PC-9 (cell line): ENCODE data around the gene TOMM70. TPM values are rescaled to one million over a fixed set of nuclear protein-coding genes. Genes with fewer than 3 reads are reported as not detected.
"Not testable (repeated sequence)": the region's sequence is repeated elsewhere in the genome, so short reads cannot be mapped to it uniquely, and the experiment has no call there.

Experiments
- BruUV-seq: library from RNA; stranded (reverse); fragments of 400-500 nt; replicated peaks from 2 replicates; lab custom pipeline; 2021; lab: Mats Ljungman, UMichigan
- CTCF ChIA-PET: fragments of 300-600 bp; sonication (Branson Sonifier 250); formaldehyde crosslinking; loops from one replicate; lab custom pipeline; 2022; ENCODE audit warnings: antibody characterized with exemption; lab: Charles Lee
- POLR2A ChIA-PET: fragments of 300-600 bp; sonication (Branson Sonifier 250); formaldehyde crosslinking; loops from one replicate; lab custom pipeline; 2022; ENCODE audit warnings: antibody characterized with exemption; ENCODE audit not compliant: unreplicated experiment; lab: Charles Lee
- DNase-seq, 2 experiments: peaks; one replicate each; pipeline versions ENCODE4 v3.0.0 to v3.0.0-alpha.2; 2015 to 2022; ENCODE audit warnings: mixed read lengths in 1 of 2
- H2AFZ ChIP-seq: fragments of 200-600 bp; sonication (generic); 2 replicates; pipeline ENCODE4 v1.8.1; 2017; ENCODE audit warnings: antibody characterized with exemption
- H3F3A ChIP-seq: fragments of 200-600 bp; sonication (generic); 2 replicates; pipeline ENCODE4 v1.8.1; 2017; ENCODE audit warnings: antibody characterized with exemption, mild to moderate bottlenecking, low read depth; ENCODE audit not compliant: insufficient read depth
- H3K27ac ChIP-seq: fragments of 200-600 bp; sonication (generic); 2 replicates; pipeline ENCODE4 v1.6.1; 2016; ENCODE audit warnings: mixed run types
- H3K27me3 ChIP-seq: fragments of 200-600 bp; sonication (generic); 2 replicates; pipeline ENCODE4 v1.6.1; 2016; ENCODE audit warnings: low read depth, mixed run types; ENCODE audit not compliant: insufficient read depth
- H3K36me3 ChIP-seq: fragments of 200-600 bp; sonication (generic); 2 replicates; pipeline ENCODE4 v1.6.1; 2016; ENCODE audit warnings: low read depth, mixed run types
- H3K4me1 ChIP-seq: fragments of 200-600 bp; sonication (generic); replicated peaks from 2 replicates; pipeline ENCODE4 v1.6.1; 2016; ENCODE audit warnings: mixed run types; ENCODE audit not compliant: insufficient read depth
- H3K4me2 ChIP-seq: fragments of 200-600 bp; sonication (generic); 2 replicates; pipeline ENCODE4 v1.6.1; 2017; ENCODE audit warnings: mixed run types
- H3K4me3 ChIP-seq: fragments of 200-600 bp; sonication (generic); 2 replicates; pipeline ENCODE4 v1.6.1; 2016; ENCODE audit warnings: mixed run types
- H3K79me2 ChIP-seq: fragments of 200-600 bp; sonication (generic); 2 replicates; pipeline ENCODE4 v1.6.1; 2017; ENCODE audit warnings: low read depth, mixed run types
- H3K9me2 ChIP-seq: fragments of 200-600 bp; sonication (generic); 2 replicates; pipeline ENCODE4 v1.8.1; 2017; ENCODE audit warnings: mild to moderate bottlenecking; ENCODE audit not compliant: insufficient read depth
- H3K9me3 ChIP-seq: fragments of 200-600 bp; sonication (generic); 2 replicates; pipeline ENCODE4 v1.8.1; 2016; ENCODE audit warnings: low read depth; ENCODE audit not compliant: insufficient read depth
- H4K20me1 ChIP-seq: fragments of 200-600 bp; sonication (generic); 2 replicates; pipeline ENCODE4 v1.8.1; 2017; ENCODE audit not compliant: insufficient read depth
- CTCF ChIP-seq: fragments of 200-600 bp; sonication (generic); conservative IDR thresholded peaks from 2 replicates; pipeline ENCODE4 v1.6.1; 2017; ENCODE audit warnings: mixed run types, antibody characterized with exemption, mild to moderate bottlenecking, moderate library complexity
- EZH2 ChIP-seq: fragments of 200-600 bp; sonication (generic); IDR thresholded peaks from 2 replicates; pipeline ENCODE4 v1.8.0; 2017; ENCODE audit warnings: antibody characterized with exemption, low read depth
- intact Hi-C: fragments of 100-400 bp; cut with micrococcal nuclease; formaldehyde crosslinking; loops from one replicate; pipeline ENCODE4 v1.10.0; 2022; ENCODE audit not compliant: unreplicated experiment
- total RNA-seq: library from RNA; stranded (reverse); gene quantifications from 2 replicates; pipeline ENCODE4 v1.2.3, GENCODE V29; 2021

TOMM70 gene
- total RNA-seq, 1 experiment from 2014 or later, result 65.2 TPM

GRCh38 chr3:100338911-100339310 lies 62.0 kb downstream of the TOMM70 start:
- DNase-seq, result no peak
- Histone ChIP-seq H2AFZ (no peak overlapping the region), H3K4me1 (peaks cover 12% of the 10 kb centered on the region; the same call in 1 of the 2 replicates), H4K20me1 (no peaks in the 10 kb centered on the region), H3K9me3 (no peaks in the 10 kb centered on the region), H3K27ac (no peak overlapping the region), H3F3A (no peaks in the 10 kb centered on the region; the same call in 1 of the 2 replicates), H3K27me3 (no peaks in the 10 kb centered on the region), H3K36me3 (peaks cover 47% of the 10 kb centered on the region), H3K9me2 (no peaks in the 10 kb centered on the region), H3K4me2 (no peak overlapping the region), H3K4me3 (no peak overlapping the region), H3K79me2 (peaks cover 18% of the 10 kb centered on the region)
- no TSS peak for BruUV-seq
- no peak for TF ChIP-seq CTCF
- no peak for TF ChIP-seq EZH2
- ChIA-PET CTCF (interaction anchor here (0.6 kb wide), 2 partner anchors 30 to 1337 kb away, joined by 5 to 7 read pairs; no protein-coding TSS in a partner anchor), POLR2A (interaction anchor here (0.6 kb wide), 1 partner anchor 15 kb away, joined by 4 read pairs; no protein-coding TSS in a partner anchor)
- intact Hi-C loops, result no loop called here

- H3K4me2 ChIP-seq, result peak overlapping the region; percentile 78
These were observed 64.7 kb downstream of the TOMM70 start for GRCh38 chr3:100336229-100336628.

GRCh38 chr3:100335434-100335833 lies 65.5 kb downstream of the TOMM70 start:
- TF ChIP-seq CTCF (no peak), EZH2 (no peak)
- peak in 1 of 2 experiments; percentile 34 for DNase-seq
- intact Hi-C loops, result loop anchor here (2.0 kb wide), 1 partner anchor 65 kb away; the partner anchor contains the start of genes LNP1 and TOMM70
- Histone ChIP-seq H3K27ac (peak overlapping the region; percentile 36), H2AFZ (peak overlapping the region; percentile 94), H3K9me2 (no peaks in the 10 kb centered on the region), H3K4me2 (peak overlapping the region; percentile 78), H3K36me3 (peaks cover 18% of the 10 kb centered on the region; the same call in 1 of the 2 replicates), H4K20me1 (no peaks in the 10 kb centered on the region), H3F3A (no peaks in the 10 kb centered on the region), H3K79me2 (peaks cover 13% of the 10 kb centered on the region), H3K9me3 (no peaks in the 10 kb centered on the region), H3K4me1 (peaks cover 12% of the 10 kb centered on the region; the same call in 1 of the 2 replicates), H3K4me3 (peak overlapping the region; percentile 68), H3K27me3 (no peaks in the 10 kb centered on the region)
- POLR2A ChIA-PET, result interaction anchor here (0.5 to 0.6 kb wide), 2 partner anchors 34 to 459 kb away, joined by 6 to 7 read pairs; no protein-coding TSS in a partner anchor
- CTCF ChIA-PET, result no interaction called here
- TSS peak; percentile 58 for BruUV-seq

More at GRCh38 chr3:100336229-100336628, 64.7 kb downstream of the TOMM70 start:
- H3K9me3 ChIP-seq, BruUV-seq, H2AFZ ChIP-seq, H3K27ac ChIP-seq, CTCF ChIA-PET, H3F3A ChIP-seq, DNase-seq, H3K4me3 ChIP-seq, H3K9me2 ChIP-seq, H3K27me3 ChIP-seq, H4K20me1 ChIP-seq, POLR2A ChIA-PET, intact Hi-C loops: not testable (repeated sequence)
- peaks cover 13% of the 10 kb centered on the region for H3K79me2 ChIP-seq
- H3K36me3 ChIP-seq, result peaks cover 26% of the 10 kb centered on the region
- H3K4me1 ChIP-seq, result peaks cover 12% of the 10 kb centered on the region; the same call in 1 of the 2 replicates
